ENCODE data around the gene PPP3CA. TPM values are rescaled to one million over a fixed set of nuclear protein-coding genes. Genes with fewer than 3 reads are reported as not detected.

PPP3CA gene
- total RNA-seq, 1 donor from 2014 or later: 78.8 TPM

DNA sequence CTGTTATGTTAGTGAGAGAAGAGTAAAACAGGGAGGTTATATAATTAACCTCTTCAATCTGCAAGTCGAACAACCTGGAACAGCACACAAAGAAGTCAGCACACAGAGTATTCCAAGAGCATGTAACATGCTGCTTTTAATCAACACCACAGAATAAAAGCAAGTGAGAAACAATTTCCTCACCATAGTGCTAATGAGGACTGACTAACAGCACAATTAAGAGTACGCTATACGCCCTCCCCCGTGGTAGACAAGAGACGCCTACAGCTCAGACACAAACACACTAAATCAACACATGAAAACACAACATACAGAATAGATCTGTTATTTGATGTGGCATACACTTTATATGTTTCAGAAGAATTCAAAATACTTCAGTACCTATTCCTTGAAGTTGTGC, 103.0 kb downstream of the PPP3CA start:
- Mint-ChIP-seq H3K4me3 (no peak overlapping the region), H3K27me3 (no peaks in the 10 kb centered on the region), H3K9me3 (no peaks in the 10 kb centered on the region), H3K4me1 (peaks cover 50% of the 10 kb centered on the region), H3K27ac (no peak overlapping the region), H3K36me3 (ENCODE audit: low read depth) (peaks cover 7% of the 10 kb centered on the region)
- TF ChIP-seq, protein P1, sequence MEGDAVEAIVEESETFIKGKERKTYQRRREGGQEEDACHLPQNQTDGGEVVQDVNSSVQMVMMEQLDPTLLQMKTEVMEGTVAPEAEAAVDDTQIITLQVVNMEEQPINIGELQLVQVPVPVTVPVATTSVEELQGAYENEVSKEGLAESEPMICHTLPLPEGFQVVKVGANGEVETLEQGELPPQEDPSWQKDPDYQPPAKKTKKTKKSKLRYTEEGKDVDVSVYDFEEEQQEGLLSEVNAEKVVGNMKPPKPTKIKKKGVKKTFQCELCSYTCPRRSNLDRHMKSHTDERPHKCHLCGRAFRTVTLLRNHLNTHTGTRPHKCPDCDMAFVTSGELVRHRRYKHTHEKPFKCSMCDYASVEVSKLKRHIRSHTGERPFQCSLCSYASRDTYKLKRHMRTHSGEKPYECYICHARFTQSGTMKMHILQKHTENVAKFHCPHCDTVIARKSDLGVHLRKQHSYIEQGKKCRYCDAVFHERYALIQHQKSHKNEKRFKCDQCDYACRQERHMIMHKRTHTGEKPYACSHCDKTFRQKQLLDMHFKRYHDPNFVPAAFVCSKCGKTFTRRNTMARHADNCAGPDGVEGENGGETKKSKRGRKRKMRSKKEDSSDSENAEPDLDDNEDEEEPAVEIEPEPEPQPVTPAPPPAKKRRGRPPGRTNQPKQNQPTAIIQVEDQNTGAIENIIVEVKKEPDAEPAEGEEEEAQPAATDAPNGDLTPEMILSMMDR (IDR thresholded peaks at IDR 0.05): no peak
- POLR2A ChIA-PET: interaction anchor here (0.6 kb wide), 1 partner anchor 103 kb away, joined by 6 read pairs; no protein-coding TSS in a partner anchor
- intact Hi-C loops (cut with micrococcal nuclease): no loop called here
- CTCF ChIA-PET: no interaction called here
- DNase-seq (no peak), ATAC-seq (ENCODE audit: low read depth) (no peak)

DNA sequence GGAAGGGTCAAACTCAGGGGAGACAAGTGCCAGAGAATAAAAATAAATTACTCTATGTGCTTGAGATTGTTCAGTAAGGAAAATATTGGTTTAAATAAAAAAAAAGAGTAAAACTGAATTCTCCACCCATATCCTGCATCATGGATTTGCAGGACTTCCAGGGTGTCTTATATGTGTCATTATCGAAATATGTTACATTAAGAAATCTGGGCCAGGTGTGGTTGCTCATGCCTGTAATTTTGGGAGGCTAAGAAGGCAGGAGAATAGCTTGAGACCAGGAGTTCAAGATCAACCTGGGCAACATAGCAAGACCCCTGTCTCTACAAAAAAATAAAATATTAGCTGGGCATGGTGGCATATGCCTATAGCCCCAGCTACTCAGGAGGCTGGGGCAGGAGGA, 104.9 kb downstream of the PPP3CA start:
- ATAC-seq (ENCODE audit: low read depth): no peak
- Mint-ChIP-seq H3K27ac (no peak overlapping the region), H3K4me3 (no peak overlapping the region), H3K4me1 (peaks cover 64% of the 10 kb centered on the region), H3K36me3 (ENCODE audit: low read depth) (peaks cover 7% of the 10 kb centered on the region), H3K27me3 (no peaks in the 10 kb centered on the region), H3K9me3 (no peaks in the 10 kb centered on the region)
- POLR2A ChIA-PET: no interaction called here
- CTCF ChIA-PET: no interaction called here
- DNase-seq: no peak
- intact Hi-C loops (cut with micrococcal nuclease): loop anchor here (2.0 kb wide), 1 partner anchor 20 kb away; no protein-coding TSS in a partner anchor
- TF ChIP-seq, protein P1 (IDR thresholded peaks at IDR 0.05): no peak

DNA sequence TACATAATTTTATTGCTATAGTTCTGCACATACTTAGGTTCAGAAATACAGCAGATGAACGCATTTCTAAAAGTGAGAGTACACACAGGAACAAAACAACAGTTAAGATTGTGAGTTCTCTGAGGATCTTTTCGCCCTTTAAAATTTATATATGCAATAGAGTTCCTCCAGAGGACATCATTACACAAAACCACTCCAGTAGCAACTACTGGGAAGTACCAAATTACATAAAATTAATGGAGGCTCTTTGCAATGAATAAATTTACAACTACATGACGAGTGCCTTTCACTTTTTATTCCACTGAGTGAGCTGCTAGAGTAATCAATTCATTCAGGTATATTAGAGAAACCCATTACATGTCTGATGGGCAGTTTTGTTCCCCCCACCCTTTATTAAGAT, 107.2 kb downstream of the PPP3CA start:
- CTCF ChIA-PET: no interaction called here
- Mint-ChIP-seq H3K4me1 (peaks cover 74% of the 10 kb centered on the region), H3K27ac (no peak overlapping the region), H3K9me3 (no peaks in the 10 kb centered on the region), H3K27me3 (no peaks in the 10 kb centered on the region), H3K36me3 (ENCODE audit: low read depth) (peaks cover 3% of the 10 kb centered on the region), H3K4me3 (no peak overlapping the region)
- DNase-seq (no peak), ATAC-seq (ENCODE audit: low read depth) (no peak)
- POLR2A ChIA-PET: no interaction called here
- TF ChIP-seq, protein P1 (IDR thresholded peaks at IDR 0.05): no peak
- intact Hi-C loops (cut with micrococcal nuclease): no loop called here

DNA sequence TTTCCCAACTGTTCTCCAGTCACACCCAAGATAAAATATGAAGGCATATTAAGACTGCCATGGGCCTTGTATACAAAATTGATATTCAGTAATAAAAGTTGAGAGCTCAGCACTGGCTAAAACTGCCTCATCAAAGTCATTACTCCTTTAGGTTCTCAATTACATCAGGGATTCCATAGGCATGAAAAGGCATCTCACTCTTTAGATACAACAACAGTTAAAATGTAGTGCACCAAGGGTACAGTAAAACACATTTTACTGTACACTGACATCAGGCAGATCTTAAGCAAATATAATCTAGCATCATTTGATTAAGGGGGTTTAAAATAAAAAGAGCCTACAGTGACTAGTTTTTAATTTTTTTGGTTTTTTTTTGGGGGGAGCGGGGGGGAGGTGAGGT, 107.7 kb downstream of the PPP3CA start:
- Mint-ChIP-seq H3K27me3 (no peaks in the 10 kb centered on the region), H3K9me3 (no peaks in the 10 kb centered on the region), H3K4me1 (peaks cover 71% of the 10 kb centered on the region), H3K27ac (peak overlapping the region; percentile 27), H3K36me3 (ENCODE audit: low read depth) (peaks cover 3% of the 10 kb centered on the region), H3K4me3 (no peak overlapping the region)
- CTCF ChIA-PET: no interaction called here
- POLR2A ChIA-PET: no interaction called here
- intact Hi-C loops (cut with micrococcal nuclease): no loop called here
- ATAC-seq (ENCODE audit: low read depth) (no peak), DNase-seq (no peak)
- TF ChIP-seq, protein P1 (IDR thresholded peaks at IDR 0.05): no peak

DNA sequence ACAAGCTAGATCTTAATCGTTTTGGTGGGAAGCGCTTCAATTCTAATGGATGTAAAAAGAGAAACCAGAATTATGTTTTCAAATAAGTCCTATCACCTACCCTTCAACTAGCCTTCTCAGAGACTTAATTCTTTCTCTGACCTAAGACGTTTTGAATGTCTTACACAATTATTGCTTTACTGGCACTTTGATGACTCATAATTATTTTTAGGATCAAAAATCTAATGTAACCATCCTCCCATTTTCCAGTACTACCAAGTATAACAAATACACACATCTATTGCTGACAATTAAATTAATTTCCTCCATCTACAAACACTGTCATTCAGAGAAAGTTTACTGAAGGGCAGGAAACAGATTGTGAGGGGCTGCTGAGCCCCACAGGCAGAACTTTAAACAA, 108.6 kb downstream of the PPP3CA start:
- peaks cover 6% of the 10 kb centered on the region for H3K36me3 Mint-ChIP-seq (ENCODE audit: low read depth)
- CTCF ChIA-PET: no interaction called here
- H3K27ac Mint-ChIP-seq: no peak overlapping the region
- TF ChIP-seq, protein P1 (IDR thresholded peaks at IDR 0.05): no peak
- no peak overlapping the region for H3K4me3 Mint-ChIP-seq
- H3K9me3 Mint-ChIP-seq: peaks cover 5% of the 10 kb centered on the region
- POLR2A ChIA-PET: no interaction called here
- DNase-seq (no peak), ATAC-seq (ENCODE audit: low read depth) (no peak)
- peaks cover 71% of the 10 kb centered on the region for H3K4me1 Mint-ChIP-seq
- intact Hi-C loops (cut with micrococcal nuclease): no loop called here
- no peaks in the 10 kb centered on the region for H3K27me3 Mint-ChIP-seq
